K562 (cell line): Measurements from ENCODE around the gene RNF207. TPM values are rescaled to one million over a fixed set of nuclear protein-coding genes. Genes with fewer than 3 reads are reported as not detected.
A peak's percentile ranks its signal among the peaks of the same experiment; 100 is the strongest.

Experiments used
- ATAC-seq: fragments of 200-7000 bp; cut with Tn5 transposase; 3 replicates; pipeline ENCODE4 v1.9.1; 2020; ENCODE audit warnings: moderate library complexity
- BruUV-seq: library from RNA; stranded (reverse); fragments of 400-500 nt; replicated peaks from 2 replicates; lab custom pipeline; 2021; lab: Mats Ljungman, UMichigan
- CTCF ChIA-PET: fragments of 300-600 bp; formaldehyde crosslinking; extraction: SDS; loops from one replicate; lab custom pipeline; 2021; ENCODE audit warnings: low intra/inter-chr PET ratio; lab: Yijun Ruan, JAX
- POLR2A ChIA-PET: fragments of 300-600, 350-650 bp; sonication (Branson Sonifier 250); formaldehyde crosslinking; extraction: SDS; loops from one replicate; lab custom pipeline; 2021; ENCODE audit warnings: antibody characterized with exemption, inconsistent platforms; lab: Yijun Ruan, JAX
- DNase-seq, 4 experiments: peaks; one replicate each; pipeline versions ENCODE4 v3.0.0 to v3.0.0-alpha.2; 2011 to 2018; ENCODE audit warnings: low spot score in 3 of 4, mixed read lengths in 3 of 4; ENCODE audit errors: extremely low read depth in 1 of 4
- FAIRE-seq: peaks from 2 replicates; lab custom pipeline; 2011; peaks lifted over from hg19 to GRCh38; lab: Jason Lieb, UNC
- H2AFZ ChIP-seq: 2 replicates; pipeline ENCODE4 v1.6.0; 2011; ENCODE audit warnings: low read depth, low read length, control low read depth, inconsistent platforms
- H3K27ac ChIP-seq: fragments of 200-600 bp; 3 replicates; pipeline ENCODE4 v1.8.0; 2011; ENCODE audit warnings: low read depth, mild to moderate bottlenecking, control low read depth, inconsistent platforms, low read length, moderate library complexity, mixed read lengths; ENCODE audit errors: extremely low read depth
- H3K27me3 ChIP-seq, 2 experiments: fragments of 300-600 bp in 1 of 2; 2 replicates in 1 of 2; 3 replicates in 1 of 2; pipeline versions ENCODE4 v1.6.0 to v1.8.0; 2011; ENCODE audit warnings: inconsistent platforms in 2 of 2, low read length in 2 of 2, mild to moderate bottlenecking in 1 of 2, mixed read lengths in 1 of 2, moderate library complexity in 1 of 2; ENCODE audit not compliant: control insufficient read depth in 2 of 2, insufficient read depth in 2 of 2
- H3K36me3 ChIP-seq: fragments of 300-600 bp; 3 replicates; pipeline ENCODE4 v1.8.0; 2011; ENCODE audit warnings: mild to moderate bottlenecking, low read length, inconsistent platforms; ENCODE audit not compliant: control insufficient read depth, insufficient read depth
- H3K4me1 ChIP-seq, 2 experiments: fragments of 200-600 bp in 1 of 2; replicated peaks in 1 of 2; 2 replicates in 1 of 2; 3 replicates in 1 of 2; pipeline versions ENCODE4 v1.5.1 to v1.8.0; 2011; ENCODE audit warnings: inconsistent platforms in 2 of 2, low read length in 2 of 2, mild to moderate bottlenecking in 1 of 2, mixed read lengths in 1 of 2, moderate library complexity in 1 of 2; ENCODE audit not compliant: control insufficient read depth in 2 of 2, insufficient read depth in 2 of 2
- H3K4me2 ChIP-seq: 2 replicates; pipeline ENCODE4 v1.6.1; 2011; ENCODE audit warnings: low read length, control low read depth, inconsistent platforms, mixed read lengths; ENCODE audit not compliant: insufficient read depth
- H3K4me3 ChIP-seq: fragments of 200-600 bp; sonication (generic), shearing (Covaris generic); 2 replicates; pipeline ENCODE4 v1.5.1; 2016; ENCODE audit warnings: control low read depth, inconsistent platforms
- H3K79me2 ChIP-seq: fragments of 200-600 bp; 3 replicates; pipeline ENCODE4 v1.8.0; 2011; ENCODE audit warnings: low read length, inconsistent platforms; ENCODE audit not compliant: control insufficient read depth, insufficient read depth
- H3K9ac ChIP-seq, 2 experiments: 2 replicates each; pipeline versions ENCODE4 v1.6.0 to v1.6.1; 2011; ENCODE audit warnings: low read depth in 2 of 2, low read length in 2 of 2, control low read depth in 1 of 2, inconsistent platforms in 1 of 2, mild to moderate bottlenecking in 1 of 2, mixed read lengths in 1 of 2; ENCODE audit not compliant: insufficient read depth in 1 of 2
- H3K9me1 ChIP-seq: one replicate; pipeline ENCODE4 v1.6.0; 2011; ENCODE audit warnings: inconsistent platforms, mild to moderate bottlenecking, low read length, moderate library complexity; ENCODE audit not compliant: control insufficient read depth, insufficient read depth
- H3K9me3 ChIP-seq: replicated peaks from 2 replicates; pipeline ENCODE4 v1.5.1; 2011; ENCODE audit warnings: low read depth, low read length, inconsistent platforms; ENCODE audit not compliant: control insufficient read depth, insufficient read depth
- H4K20me1 ChIP-seq: replicated peaks from 2 replicates; pipeline ENCODE4 v1.6.1; 2011; ENCODE audit warnings: low read length, inconsistent platforms, mixed read lengths; ENCODE audit not compliant: control insufficient read depth, insufficient read depth
- ARID1B ChIP-seq: fragments of 450-650 bp; IDR thresholded peaks from 2 replicates; pipeline ENCODE4 v1.6.1; 2016; ENCODE audit warnings: antibody characterized with exemption, mild to moderate bottlenecking, inconsistent platforms
- EGR1 ChIP-seq: fragments of 450-650 bp; conservative IDR thresholded peaks from 2 replicates; pipeline ENCODE4 v1.6.1; 2017; ENCODE audit warnings: mild to moderate bottlenecking
- ESRRB ChIP-seq: fragments of 250-450 bp; sonication (Bioruptor Pico); IDR thresholded peaks from 2 replicates; pipeline ENCODE4 v1.5.0; 2020; ENCODE audit warnings: mild to moderate bottlenecking, moderate library complexity, borderline replicate concordance
- HINFP ChIP-seq: fragments of 450-650 bp; conservative IDR thresholded peaks from 2 replicates; pipeline ENCODE4 v1.6.1; 2016; ENCODE audit warnings: missing genetic modification characterization, low read depth, mild to moderate bottlenecking, control low read depth, missing compliant biosample characterization
- KAT2B ChIP-seq: IDR thresholded peaks from one replicate; pipeline ENCODE4 v1.6.1; 2012; ENCODE audit warnings: low read depth, mild to moderate bottlenecking, control low read depth, inconsistent platforms, low read length, moderate library complexity
- LEF1 ChIP-seq: fragments of 450-650 bp; IDR thresholded peaks from 2 replicates; pipeline ENCODE4 v1.6.1; 2016; ENCODE audit warnings: mild to moderate bottlenecking
- MAFK ChIP-seq: IDR thresholded peaks from 2 replicates; pipeline ENCODE4 v1.6.1; 2011; ENCODE audit warnings: low read length, improper control_type of control experiment
- RBFOX2 ChIP-seq: fragments of 200-400 bp; formaldehyde crosslinking; IDR thresholded peaks from 2 replicates; pipeline ENCODE4 v1.6.1; 2017; ENCODE audit warnings: low read depth, mild to moderate bottlenecking, low read length, moderate library complexity
- RNF2 ChIP-seq: sonication (generic); IDR thresholded peaks from 2 replicates; pipeline ENCODE4 v1.6.1; 2016
- SRSF7 ChIP-seq: fragments of 200-400 bp; formaldehyde crosslinking; optimal IDR thresholded peaks from 2 replicates; pipeline ENCODE3; 2017; ENCODE audit warnings: mild to moderate bottlenecking, low read depth, low read length
- ZBTB12 ChIP-seq: fragments of 250-450 bp; sonication (Bioruptor Pico); IDR thresholded peaks from 2 replicates; pipeline ENCODE4 v1.4.0; 2020
- ZNF133 ChIP-seq: fragments of 250-450 bp; sonication (Bioruptor Pico); IDR thresholded peaks from 2 replicates; pipeline ENCODE4 v1.4.0; 2020; ENCODE audit warnings: mild to moderate bottlenecking
- ZNF384 ChIP-seq: IDR thresholded peaks from 2 replicates; pipeline ENCODE4 v1.6.1; 2012; ENCODE audit warnings: low read depth, low read length, improper control_type of control experiment
- ZNF668 ChIP-seq: fragments of 250-450 bp; sonication (Bioruptor Pico); IDR thresholded peaks from 2 replicates; pipeline ENCODE4 v1.8.0; 2022; ENCODE audit warnings: mild to moderate bottlenecking, inconsistent platforms
- ZNF717 ChIP-seq: fragments of 250-450 bp; sonication (Bioruptor Pico); IDR thresholded peaks from 2 replicates; pipeline ENCODE4 v1.5.0; 2021
- ZNF780A ChIP-seq: fragments of 250-450 bp; sonication (Bioruptor Pico); IDR thresholded peaks from 2 replicates; pipeline ENCODE4 v1.5.0; 2021; ENCODE audit warnings: mild to moderate bottlenecking
- WGBS: fragments of 100-300 bp; shearing (Covaris generic); methylation state at CpG from one replicate; pipeline ENCODE4 v1.1.6; 2016; ENCODE audit warnings: low coverage, mixed read lengths; ENCODE audit not compliant: insufficient coverage; ENCODE audit errors: missing lambda C conversion rate; 5-methylcytosine and 5-hydroxymethylcytosine counted together
- in situ Hi-C: fragments of 300-500 bp; cut with MboI; formaldehyde crosslinking; loops from 4 replicates; pipeline ENCODE4 v1.15.0; 2018; ENCODE audit warnings: inconsistent platforms, mixed read lengths
- intact Hi-C: fragments of 100-400 bp; cut with micrococcal nuclease; formaldehyde crosslinking; loops from 2 replicates; pipeline ENCODE4 v1.14.2; 2022
- polyA plus RNA-seq, 8 experiments: library from polyadenylated mRNA; depleted of rRNA in 4 of 8; stranded (reverse) in 5 of 8; unstranded in 3 of 8; fragments of >200 nt; fragmentation: Nextera tagmentation in 2 of 8; fragmentation: Illumina TruSeq in 1 of 8; extraction: Ambion mirVana in 2 of 8; extraction: Trizol in 1 of 8; gene quantifications; 2 replicates each; pipeline versions ENCODE4 v1.2.1 to v1.2.3, GENCODE V29; 2011 to 2014; ENCODE audit warnings: inconsistent platforms in 1 of 8, missing spikeins in 1 of 8
- total RNA-seq, 7 experiments: library from RNA; depleted of rRNA in 6 of 7; stranded (reverse); fragments of >200 nt in 6 of 7; fragmentation: Illumina TruSeq in 2 of 7; extraction: Trizol in 2 of 7; gene quantifications; 2 replicates each; pipeline versions ENCODE4 v1.2.1 to v1.2.3, GENCODE V29; 2011 to 2021; ENCODE audit warnings: low replicate concordance in 1 of 7

RNF207 gene
- total and polyA plus RNA-seq, 9 of the 15 experiments (the other 6 are each of a cell fraction or from before 2014, with no cell fraction given): 2.7 to 30.6 (median 12.9) TPM

- ChIA-PET CTCF (no interaction called here), POLR2A (interaction anchor here (0.6 kb wide), 1 partner anchor 8 kb away, joined by 3 read pairs; no protein-coding TSS in a partner anchor)
- DNase-seq (no peak), FAIRE-seq (no peak), ATAC-seq (no peak)
- Histone ChIP-seq H3K9me3 (no peaks in the 10 kb centered on the region), H3K79me2 (no peaks in the 10 kb centered on the region), H3K4me3 (no peak overlapping the region), H3K9me1 (peaks cover 3% of the 10 kb centered on the region), H3K9ac (no peak overlapping the region), H3K27me3 (peaks cover 56 to 94% of the 10 kb centered on the region in 2 experiments), H3K4me2 (no peak overlapping the region), H3K27ac (no peak overlapping the region), H3K4me1 (peaks cover 0 to 10% of the 10 kb centered on the region in 2 experiments; a peak in 2 of 5 replicates), H3K36me3 (no peaks in the 10 kb centered on the region), H4K20me1 (peaks cover 66% of the 10 kb centered on the region), H2AFZ (no peak overlapping the region)
- WGBS: 2% methylated on average over 12 of the region's 12 CpGs
- intact Hi-C loops (no loop called here), in situ Hi-C loops (no loop called here)
- no TSS peak for BruUV-seq
- no peak for TF ChIP-seq SRSF7
- 0 out of 2 replicates have a peak, but pooled peaks have one; percentile 16 for TF ChIP-seq RBFOX2
Measured at GRCh38 chr1:6165441-6165985, 40.4 kb upstream of the RNF207 start.

- H3K4me1 ChIP-seq: peaks cover 0 to 17% of the 10 kb centered on the region in 2 experiments; a peak in 2 of 5 replicates
- H2AFZ ChIP-seq: no peak overlapping the region
- H4K20me1 ChIP-seq: peaks cover 63% of the 10 kb centered on the region
- H3K36me3 ChIP-seq: no peaks in the 10 kb centered on the region
- POLR2A ChIA-PET: interaction anchor here (0.6 kb wide), 1 partner anchor 8 kb away, joined by 3 read pairs; no protein-coding TSS in a partner anchor
- ATAC-seq (no peak), FAIRE-seq (no peak), DNase-seq (no peak)
- peaks cover 3% of the 10 kb centered on the region for H3K9me1 ChIP-seq
- H3K27ac ChIP-seq: no peak overlapping the region
- in situ Hi-C loops: no loop called here
- H3K79me2 ChIP-seq: no peaks in the 10 kb centered on the region
- H3K27me3 ChIP-seq: peaks cover 52 to 95% of the 10 kb centered on the region in 2 experiments
- intact Hi-C loops: no loop called here
- H3K9me3 ChIP-seq: no peaks in the 10 kb centered on the region
- H3K9ac ChIP-seq: no peak overlapping the region
- no TSS peak for BruUV-seq
- under 1% methylated on average over 10 of the region's 10 CpGs for WGBS
- CTCF ChIA-PET: no interaction called here
- H3K4me3 ChIP-seq: no peak overlapping the region
- no peak overlapping the region for H3K4me2 ChIP-seq
- TF ChIP-seq ZNF668 (CRISPR knock-in tag): no peak
- TF ChIP-seq ZNF384: no peak
- TF ChIP-seq ZNF780A (CRISPR knock-in tag): no peak
- no peak for TF ChIP-seq ZBTB12
- no peak for TF ChIP-seq HINFP (tag)
- TF ChIP-seq EGR1: no peak
- no peak for TF ChIP-seq RNF2
- TF ChIP-seq MAFK: no peak
- no peak for TF ChIP-seq ARID1B
- no peak for TF ChIP-seq LEF1
- TF ChIP-seq ESRRB (CRISPR knock-in tag): no peak
- TF ChIP-seq KAT2B: no peak
- TF ChIP-seq ZNF133 (CRISPR knock-in tag): no peak
- TF ChIP-seq ZNF717 (CRISPR knock-in tag): no peak
Measured at GRCh38 chr1:6166221-6166620, 39.7 kb upstream of the RNF207 start.
